ENCODE results near the gene ZNF211. TPM values are rescaled to one million over a fixed set of nuclear protein-coding genes. Genes with fewer than 3 reads are reported as not detected.
A peak's percentile ranks its signal among the peaks of the same experiment; 100 is the strongest.

ZNF211 gene
- total and polyA plus RNA-seq, 9 of the 15 experiments (the other 6 are each of a cell fraction or from before 2014, with no cell fraction given), result 1.3 to 11.6 (median 4.5) TPM

GRCh38 chr19:57583521-57584416 is 49.2 kb upstream of the ZNF211 start, which contains the start of gene ZIK1 (continued):
- TF ChIP-seq CBX1 (IDR thresholded peaks at IDR 0.05; ENCODE audit: low read depth) (0 out of 2 replicates have a peak, but pooled peaks have one; percentile 30), SETDB1 (IDR thresholded peaks at IDR 0.05; ENCODE audit: low read length) (no peak), POLR3A (IDR thresholded peaks at IDR 0.05; ENCODE audit: borderline replicate concordance, extremely low read depth, insufficient read depth, insufficient read length) (no peak), MCM2 (IDR thresholded peaks at IDR 0.05; ENCODE audit: low read depth) (no peak), GATAD2A (IDR thresholded peaks at IDR 0.05) (no peak), TSC22D4 (tag; IDR thresholded peaks at IDR 0.05) (no peak), NKRF (IDR thresholded peaks at IDR 0.05; ENCODE audit: borderline replicate concordance) (no peak), KLF1 (tag; IDR thresholded peaks at IDR 0.05) (no peak), YY1 (IDR thresholded peaks at IDR 0.05; ENCODE audit: borderline replicate concordance in 1 of 3, control insufficient read depth in 1 of 3, extremely low read depth in 1 of 3, insufficient read depth in 3 of 3, insufficient read length in 1 of 3, insufficient replicate concordance in 2 of 3, low read depth in 1 of 3, low read length in 2 of 3) (peak in 1 of 3 experiments; percentile 8), E2F6 (IDR thresholded peaks at IDR 0.05; ENCODE audit: borderline replicate concordance in 1 of 2, extremely low read depth in 1 of 2, insufficient read depth in 1 of 2, insufficient read length in 1 of 2, low read depth in 1 of 2, low read length in 1 of 2, poor library complexity in 1 of 2, severe bottlenecking in 1 of 2) (peak in 1 of 2 experiments; percentile 60), BCL6 (CRISPR knock-in tag; IDR thresholded peaks at IDR 0.05) (no peak), CBFA2T2 (conservative IDR thresholded peaks at IDR 0.05) (no peak), HINFP (tag; conservative IDR thresholded peaks at IDR 0.05; ENCODE audit: low read depth) (no peak)

All from K562 (cell line).